Sciatic nerve (tissue), 2 donors: ENCODE results near the gene MMP2. TPM values are rescaled to one million over a fixed set of nuclear protein-coding genes. Genes with fewer than 3 reads are reported as not detected.

ENCODE experiments used
- ATAC-seq: fragments of 200-7000 bp; cut with Tn5 transposase; one replicate; pipeline ENCODE4 v1.9.1; 2020; ENCODE audit warnings: mild to moderate bottlenecking, moderate library complexity
- DNase-seq: peaks from one replicate; pipeline ENCODE4 v3.0.0-alpha.2; 2020; ENCODE audit warnings: low spot score
- intact Hi-C: fragments of 100-400 bp; cut with DNase I; formaldehyde crosslinking; loops from one replicate; pipeline ENCODE4 v1.14.2; 2022
- total RNA-seq: library from RNA; stranded (reverse); fragmentation: NEBNext Ultra II Directional; extraction: Animal tissue kit (Norgen Biotek cat#: 25700); gene quantifications from one replicate; pipeline ENCODE4 v1.2.1, GENCODE V29; 2021
- donor health status: DM: no; HTN: no; CAD: no.
- donor health status: DM: no; HTN: no; CAD: no.

Gene MMP2
- total RNA-seq, 1 donor from 2014 or later = 193 TPM

GRCh38 chr16:55489119-55489955 is 10.3 kb downstream of the MMP2 start:
- no peak for ATAC-seq
- intact Hi-C loops = loop anchor here (5.0 kb wide), 1 partner anchor 58 kb away; no protein-coding TSS in a partner anchor
- DNase-seq = no peak

DNA sequence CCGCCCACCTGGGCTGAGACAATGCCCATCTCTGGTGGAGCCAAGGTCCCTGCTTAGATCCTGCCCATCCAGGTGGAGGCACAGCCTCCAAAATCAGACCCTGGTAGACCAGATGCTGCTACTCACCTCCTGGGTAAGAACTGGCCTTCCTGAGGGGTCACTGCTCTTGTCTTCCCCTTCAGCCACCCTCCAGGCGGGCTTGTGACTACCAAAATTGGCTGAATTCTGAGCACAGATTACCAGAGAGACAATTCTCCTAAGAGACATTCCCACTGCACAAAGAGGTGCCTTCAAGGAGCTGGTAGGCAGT is 10.9 kb downstream of the MMP2 start:
- DNase-seq (no peak), ATAC-seq (no peak)
- intact Hi-C loops = loop anchor here (5.0 kb wide), 1 partner anchor 57 kb away; no protein-coding TSS in a partner anchor

- DNase-seq (no peak), ATAC-seq (peak; percentile 4)
- intact Hi-C loops = no loop called here
These were observed 11.3 kb downstream of the MMP2 start for GRCh38 chr16:55490301-55490700.

DNA sequence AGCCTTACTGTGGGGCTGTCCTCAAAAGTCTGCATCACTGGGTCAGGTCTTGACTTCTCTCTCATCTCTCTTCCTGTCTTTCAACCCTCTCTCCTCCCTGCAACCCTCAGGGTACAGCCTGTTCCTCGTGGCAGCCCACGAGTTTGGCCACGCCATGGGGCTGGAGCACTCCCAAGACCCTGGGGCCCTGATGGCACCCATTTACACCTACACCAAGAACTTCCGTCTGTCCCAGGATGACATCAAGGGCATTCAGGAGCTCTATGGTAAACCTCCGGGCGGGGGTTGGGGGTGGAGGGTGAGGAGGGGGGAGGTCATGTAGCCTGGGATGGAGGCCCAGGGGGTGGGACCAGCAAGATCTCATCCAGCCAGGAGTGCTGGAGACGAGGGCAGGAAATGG is 12.7 kb downstream of the MMP2 start:
- intact Hi-C loops = no loop called here
- no peak for DNase-seq
- peak; percentile 64 for ATAC-seq

- ATAC-seq (no peak), DNase-seq (no peak)
- intact Hi-C loops = no loop called here
These were observed 13.9 kb downstream of the MMP2 start for GRCh38 chr16:55492756-55493380.

DNA sequence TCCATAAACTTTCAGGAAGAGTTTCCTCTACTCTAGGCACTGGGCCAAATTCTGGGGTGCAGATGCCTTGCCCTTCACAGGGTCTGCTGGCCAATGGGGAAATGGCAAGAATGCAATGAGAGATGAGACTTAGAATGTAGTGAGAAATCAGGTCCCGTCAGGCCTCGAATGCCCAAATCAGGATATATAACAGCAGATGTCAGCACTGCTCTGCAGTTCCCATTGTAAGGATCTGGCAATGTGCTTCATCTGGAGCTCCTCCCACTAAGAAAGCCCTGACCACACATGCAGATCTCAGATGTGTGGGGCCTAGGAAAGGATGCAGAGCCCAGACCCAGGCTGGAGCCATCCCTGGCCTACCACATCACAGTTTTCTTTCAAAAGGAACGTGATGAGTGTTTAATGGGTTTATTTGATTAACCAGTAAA is 16.0 kb downstream of the MMP2 start:
- DNase-seq = peak; percentile 72
- peak; percentile 75 for ATAC-seq
- intact Hi-C loops = no loop called here

GRCh38 chr16:55495616-55496289 is 16.8 kb downstream of the MMP2 start:
- ATAC-seq (no peak), DNase-seq (no peak)
- intact Hi-C loops = no loop called here

DNA sequence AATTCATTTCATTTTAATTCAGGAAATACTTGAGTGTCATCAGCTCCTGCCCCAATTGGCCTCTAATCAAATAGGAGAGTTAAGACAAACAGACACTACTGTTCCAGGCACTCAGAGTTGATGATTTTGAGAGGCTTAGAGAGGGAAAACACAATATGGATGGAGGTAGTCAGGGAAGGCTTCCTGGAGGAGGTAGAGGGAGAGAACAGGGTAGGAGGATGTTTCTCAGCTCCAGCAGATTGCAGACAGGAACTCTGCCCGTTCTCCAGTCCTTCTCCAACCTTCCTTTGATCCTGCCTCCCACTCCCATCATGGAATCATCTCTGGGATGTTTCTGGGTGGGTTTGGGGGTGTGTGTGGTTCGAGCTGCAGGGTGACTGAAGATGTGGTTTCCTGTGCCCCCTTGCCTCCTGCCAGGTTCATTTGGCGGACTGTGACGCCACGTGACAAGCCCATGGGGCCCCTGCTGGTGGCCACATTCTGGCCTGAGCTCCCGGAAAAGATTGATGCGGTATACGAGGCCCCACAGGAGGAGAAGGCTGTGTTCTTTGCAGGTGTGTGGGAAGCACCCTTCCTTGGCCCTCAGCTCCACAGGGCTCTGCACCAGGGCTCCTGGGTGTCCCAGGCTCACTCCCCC is 17.6 kb downstream of the MMP2 start:
- ATAC-seq (no peak), DNase-seq (no peak)
- intact Hi-C loops = no loop called here

DNA sequence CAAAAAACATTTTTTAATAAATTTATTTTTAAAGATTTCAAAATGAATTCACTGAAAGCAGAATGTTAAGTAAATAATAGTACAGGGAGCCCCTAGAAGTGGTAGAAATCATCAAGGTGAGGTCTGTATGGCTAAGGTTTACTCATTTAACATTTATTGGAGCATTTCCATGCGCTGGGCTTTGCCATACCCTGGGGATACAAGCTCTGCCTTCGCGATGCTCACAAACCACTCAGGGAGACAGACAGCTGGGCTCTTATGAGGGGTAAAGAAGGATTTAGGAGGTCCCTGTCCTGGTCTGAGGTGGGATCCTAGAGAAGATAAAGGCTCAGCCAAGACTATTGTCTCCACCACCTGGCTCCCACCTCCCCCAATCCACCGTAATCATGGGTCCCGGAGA is 18.6 kb downstream of the MMP2 start:
- ATAC-seq = no peak
- intact Hi-C loops = no loop called here

DNA sequence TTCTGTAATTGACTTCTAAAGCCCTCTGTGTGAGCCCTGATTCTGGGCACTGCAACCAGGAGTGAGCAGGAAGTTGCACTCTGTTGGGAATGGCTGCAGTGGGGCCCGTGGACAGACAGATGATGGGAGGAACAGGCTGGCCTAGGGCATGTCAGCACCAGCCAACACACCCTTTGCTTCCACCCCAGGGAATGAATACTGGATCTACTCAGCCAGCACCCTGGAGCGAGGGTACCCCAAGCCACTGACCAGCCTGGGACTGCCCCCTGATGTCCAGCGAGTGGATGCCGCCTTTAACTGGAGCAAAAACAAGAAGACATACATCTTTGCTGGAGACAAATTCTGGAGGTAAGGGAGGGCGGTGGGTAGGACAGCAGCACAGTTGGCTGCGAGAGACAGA is 19.1 kb downstream of the MMP2 start:
- DNase-seq (no peak), ATAC-seq (no peak)
- intact Hi-C loops = no loop called here

More for the DNA sequence above, 18.6 kb downstream of the MMP2 start:
- no peak for DNase-seq

GRCh38 chr16:55499281-55499680 is 20.3 kb downstream of the MMP2 start:
- DNase-seq (no peak), ATAC-seq (no peak)
- intact Hi-C loops = no loop called here

DNA sequence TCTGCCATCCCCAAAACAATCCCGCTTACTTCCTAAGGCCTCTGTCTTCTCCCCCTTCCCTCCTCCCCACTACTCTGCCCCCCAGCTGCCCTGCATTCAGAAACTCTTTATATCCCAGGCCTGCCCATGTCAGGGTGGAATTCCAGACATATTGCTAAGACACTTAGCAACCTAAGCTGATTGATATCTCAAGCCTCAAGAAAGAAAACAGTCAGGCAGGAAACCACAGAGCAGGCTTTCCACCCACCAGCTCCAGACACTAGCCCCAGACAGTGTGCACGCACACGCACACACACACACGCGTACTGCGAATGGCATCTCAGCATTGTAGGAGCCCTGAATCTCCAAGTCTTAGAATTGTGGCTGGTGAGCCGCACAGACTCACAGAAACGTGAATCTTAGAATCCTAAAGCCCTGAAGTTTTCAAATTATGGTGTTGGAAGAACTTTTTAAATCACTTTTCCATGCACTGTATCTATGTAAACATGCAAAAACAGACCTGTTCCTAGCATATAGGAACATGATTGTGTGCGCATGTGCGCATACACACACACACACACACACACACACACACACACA is 21.0 kb downstream of the MMP2 start:
- ATAC-seq = peak; percentile 4
- intact Hi-C loops = no loop called here
- no peak for DNase-seq

DNA sequence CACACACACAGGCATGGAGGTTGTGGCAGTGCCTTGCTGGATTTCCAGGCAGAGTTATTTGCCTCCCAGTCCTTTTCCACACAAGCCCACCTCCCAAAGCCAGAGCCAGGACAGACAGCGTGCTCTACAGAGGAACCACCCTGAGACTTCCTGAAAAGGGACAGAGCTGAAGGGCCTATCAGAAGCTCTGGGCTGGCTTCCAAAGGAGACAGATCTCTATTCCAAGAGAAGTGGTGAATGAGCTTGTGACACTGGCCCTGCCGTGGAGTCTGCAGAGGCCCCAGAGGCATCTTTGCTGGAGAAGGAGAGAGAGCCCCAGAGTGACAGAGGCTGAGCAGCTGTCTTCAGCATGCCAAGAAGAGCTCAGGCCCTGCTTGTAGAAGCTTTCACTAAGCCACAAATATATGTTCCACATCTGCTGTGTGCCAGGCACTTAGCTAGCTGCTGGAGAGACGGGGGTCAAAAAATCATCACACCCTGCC is 21.6 kb downstream of the MMP2 start:
- intact Hi-C loops = no loop called here
- DNase-seq = peak; percentile 71
- ATAC-seq = peak; percentile 56

DNA sequence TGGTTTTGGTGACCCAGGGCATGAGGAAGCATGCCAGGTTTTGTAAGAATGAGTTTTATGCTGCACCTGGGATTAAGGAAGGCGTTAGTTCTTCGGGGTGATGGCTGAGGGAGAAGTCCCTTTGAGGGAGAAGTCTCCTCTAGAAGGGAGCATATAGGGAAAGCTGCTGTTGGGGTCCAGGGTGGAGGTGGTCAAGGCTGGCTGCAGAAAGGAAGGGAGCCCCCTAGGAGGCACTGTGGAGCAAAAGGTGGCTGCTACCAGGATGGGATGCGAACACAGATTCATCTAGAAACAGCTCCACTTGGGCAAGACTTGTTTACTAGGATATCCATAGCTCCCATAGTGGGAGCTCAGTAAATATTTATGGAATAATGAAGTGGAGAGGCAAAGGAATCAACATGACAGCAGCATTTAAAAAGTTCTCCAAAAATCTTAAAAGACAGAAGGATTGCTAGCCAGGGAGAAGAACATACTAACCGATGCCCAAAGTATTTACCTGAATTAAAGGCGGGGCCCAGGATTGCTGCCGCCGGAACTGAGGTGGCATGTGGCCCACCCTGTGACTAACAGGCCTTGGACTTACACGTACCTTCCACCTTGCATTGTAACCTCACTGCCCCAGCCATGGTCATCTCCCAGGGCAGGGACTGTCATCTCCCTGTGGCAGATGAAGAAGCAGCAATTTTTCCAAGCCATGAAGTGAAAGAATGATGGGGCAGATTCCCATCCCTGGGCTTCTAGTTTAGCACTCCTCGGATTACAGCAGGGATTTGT is 22.7 kb downstream of the MMP2 start:
- DNase-seq (no peak), ATAC-seq (no peak)
- intact Hi-C loops = no loop called here

- ATAC-seq = peak; percentile 84
- intact Hi-C loops = no loop called here
These were observed 23.9 kb downstream of the MMP2 start for GRCh38 chr16:55502801-55503366.

DNA sequence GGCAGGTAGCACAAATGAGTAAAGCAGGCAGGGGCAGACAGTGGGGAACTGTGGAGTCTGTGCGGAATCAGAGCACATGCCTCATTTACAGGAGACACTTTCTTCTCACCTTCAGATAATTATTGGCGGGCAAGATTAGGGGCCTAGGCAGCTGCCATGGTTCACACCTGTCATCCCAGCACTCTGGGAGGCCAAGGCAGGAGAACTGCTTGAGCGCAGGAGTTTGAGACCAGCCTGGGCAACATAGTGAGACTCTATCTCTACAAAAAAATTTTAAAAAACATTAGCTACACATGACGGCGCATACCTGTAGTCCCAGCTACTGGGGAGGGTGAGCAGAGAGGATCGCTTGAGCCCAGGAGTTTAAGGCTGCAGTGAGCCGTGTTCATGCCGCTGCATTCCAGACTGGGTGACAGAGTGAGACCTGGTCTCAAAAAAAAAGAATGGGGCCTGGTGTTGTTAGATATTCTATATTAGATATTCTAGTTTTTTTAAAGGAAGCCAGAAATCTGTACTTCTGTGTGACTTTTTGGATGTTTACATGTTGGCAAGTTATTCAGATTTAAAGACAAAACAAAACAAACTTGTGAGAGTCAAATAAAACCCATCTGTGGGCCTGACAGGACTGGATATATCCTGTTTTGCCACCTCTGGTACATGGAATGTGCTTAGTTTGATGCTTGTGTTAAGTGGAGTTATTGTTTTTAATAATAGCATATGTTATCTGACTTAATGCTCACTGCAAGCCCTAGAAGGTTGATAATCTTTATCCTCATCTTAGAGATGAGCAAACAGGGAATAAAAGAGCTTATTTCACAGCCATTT is 24.9 kb downstream of the MMP2 start:
- DNase-seq (no peak), ATAC-seq (no peak)
- intact Hi-C loops = no loop called here

More at GRCh38 chr16:55502801-55503366, 23.9 kb downstream of the MMP2 start:
- DNase-seq = peak; percentile 96

- ATAC-seq (no peak), DNase-seq (no peak)
- intact Hi-C loops = no loop called here
These were observed 26.5 kb downstream of the MMP2 start for GRCh38 chr16:55505333-55506015.
